GM23338 (cell line): ENCODE measurements around the gene BICC1. TPM values are rescaled to one million over a fixed set of nuclear protein-coding genes. Genes with fewer than 3 reads are reported as not detected.

ENCODE experiments used
- ATAC-seq: fragments of 200-7000 bp; cut with Tn5 transposase; 3 replicates; pipeline ENCODE4 v1.9.1; 2020
- DNase-seq: peaks from one replicate; pipeline ENCODE4 v3.0.0-alpha.2; 2015; ENCODE audit warnings: low spot score
- H2AFZ ChIP-seq: fragments of 200-600 bp; sonication (generic); 2 replicates; pipeline ENCODE4 v1.8.0; 2016; ENCODE audit warnings: antibody characterized with exemption, mild to moderate bottlenecking, moderate library complexity
- H3F3A ChIP-seq: fragments of 200-600 bp; sonication (generic); replicated peaks from 2 replicates; pipeline ENCODE4 v1.8.0; 2017; ENCODE audit warnings: antibody characterized with exemption, mixed run types, low read depth
- H3K27ac ChIP-seq: fragments of 200-600 bp; sonication (generic); 2 replicates; pipeline ENCODE4 v1.6.1; 2016; ENCODE audit warnings: low read depth
- H3K27me3 ChIP-seq: fragments of 200-600 bp; sonication (generic); 2 replicates; pipeline ENCODE4 v1.8.0; 2016; ENCODE audit warnings: mild to moderate bottlenecking, mixed run types, moderate library complexity; ENCODE audit not compliant: insufficient read depth
- H3K36me3 ChIP-seq: fragments of 200-600 bp; sonication (generic); 2 replicates; pipeline ENCODE4 v1.8.0; 2016; ENCODE audit warnings: mild to moderate bottlenecking; ENCODE audit not compliant: insufficient read depth
- H3K4me1 ChIP-seq: fragments of 200-600 bp; sonication (generic); 2 replicates; pipeline ENCODE4 v1.8.0; 2016; ENCODE audit warnings: mild to moderate bottlenecking, moderate library complexity; ENCODE audit not compliant: insufficient read depth
- H3K4me2 ChIP-seq: fragments of 200-600 bp; sonication (generic); 2 replicates; pipeline ENCODE4 v1.7.1; 2017; ENCODE audit warnings: mixed run types
- H3K4me3 ChIP-seq: fragments of 200-600 bp; sonication (generic); 2 replicates; pipeline ENCODE4 v1.6.1; 2016; ENCODE audit warnings: mixed run types
- H3K79me2 ChIP-seq: fragments of 200-600 bp; sonication (generic); replicated peaks from 2 replicates; pipeline ENCODE4 v1.8.0; 2017; ENCODE audit warnings: mild to moderate bottlenecking; ENCODE audit not compliant: insufficient read depth
- H3K9me2 ChIP-seq: fragments of 200-600 bp; sonication (generic); 2 replicates; pipeline ENCODE4 v1.8.0; 2017; ENCODE audit not compliant: insufficient read depth
- H4K20me1 ChIP-seq: fragments of 200-600 bp; sonication (generic); replicated peaks from 2 replicates; pipeline ENCODE4 v1.8.0; 2017; ENCODE audit warnings: mild to moderate bottlenecking; ENCODE audit not compliant: insufficient read depth
- H3K27ac Mint-ChIP-seq: 2 replicates; pipeline ENCODE4 v1.8.0; 2020; ENCODE audit warnings: inconsistent platforms, mild to moderate bottlenecking, moderate library complexity, mixed read lengths
- H3K27me3 Mint-ChIP-seq: 3 replicates; pipeline ENCODE4 v1.8.0; 2022; ENCODE audit warnings: low read depth, mild to moderate bottlenecking, moderate library complexity, mixed read lengths, inconsistent platforms; ENCODE audit not compliant: insufficient read depth, poor library complexity
- H3K36me3 Mint-ChIP-seq: 3 replicates; pipeline ENCODE4 v1.8.0; 2021; ENCODE audit warnings: low read depth, mild to moderate bottlenecking, inconsistent platforms, moderate library complexity, mixed read lengths
- H3K4me1 Mint-ChIP-seq: 3 replicates; pipeline ENCODE4 v1.8.0; 2020; ENCODE audit warnings: mild to moderate bottlenecking, inconsistent platforms, mixed read lengths
- H3K4me3 Mint-ChIP-seq: 3 replicates; pipeline ENCODE4 v1.8.0; 2021; ENCODE audit warnings: moderate library complexity, mild to moderate bottlenecking, inconsistent platforms, mixed read lengths
- H3K9me3 Mint-ChIP-seq: 3 replicates; pipeline ENCODE4 v1.8.0; 2020; ENCODE audit warnings: moderate library complexity, mild to moderate bottlenecking, inconsistent platforms, mixed read lengths
- EZH2 ChIP-seq: fragments of 200-600 bp; sonication (generic); IDR thresholded peaks from one replicate; pipeline ENCODE4 v1.8.0; 2017; ENCODE audit warnings: antibody characterized with exemption, mild to moderate bottlenecking, low read depth; ENCODE audit not compliant: unreplicated experiment
- EZH2phosphoT487 ChIP-seq: fragments of 200-600 bp; sonication (generic); IDR thresholded peaks from one replicate; pipeline ENCODE4 v1.8.1; 2018; ENCODE audit warnings: antibody characterized with exemption; ENCODE audit not compliant: unreplicated experiment
- STAT1 ChIP-seq: IDR thresholded peaks from one replicate; pipeline ENCODE4 v1.6.1; 2016; ENCODE audit warnings: antibody characterized with exemption; ENCODE audit not compliant: unreplicated experiment
- polyA plus RNA-seq: library from polyadenylated mRNA; unstranded; fragments of >200 nt; fragmentation: Nextera tagmentation; extraction: Ambion mirVana; gene quantifications from 2 replicates; pipeline ENCODE4 v1.2.1, GENCODE V29; 2016
- total RNA-seq: library from RNA; depleted of rRNA; stranded (reverse); fragments of >200 nt; shearing (Covaris generic); gene quantifications from 2 replicates; pipeline ENCODE4 v1.2.3, GENCODE V29; 2014
- TF ChIP-seq, protein P1 (sequence below): IDR thresholded peaks from one replicate; pipeline ENCODE4 v1.6.1; 2018; ENCODE audit warnings: antibody characterized with exemption; ENCODE audit not compliant: unreplicated experiment
- TF ChIP-seq, protein P2 (sequence below): IDR thresholded peaks from 2 replicates; pipeline ENCODE4 v1.6.1; 2016; ENCODE audit warnings: antibody characterized with exemption
- TF ChIP-seq, protein P3 (sequence below), 2 experiments: fragments of 200-600 bp in 1 of 2; sonication (generic) in 1 of 2; conservative IDR thresholded peaks; 2 replicates each; pipeline versions ENCODE4 v1.5.1 to v1.6.1; 2016 to 2017; ENCODE audit warnings: antibody characterized with exemption in 2 of 2, low read depth in 2 of 2, mild to moderate bottlenecking in 2 of 2, moderate library complexity in 1 of 2

Gene BICC1
- total and polyA plus RNA-seq, 2 experiments from 2014 or later: 1.3 to 2.2 TPM

DNA sequence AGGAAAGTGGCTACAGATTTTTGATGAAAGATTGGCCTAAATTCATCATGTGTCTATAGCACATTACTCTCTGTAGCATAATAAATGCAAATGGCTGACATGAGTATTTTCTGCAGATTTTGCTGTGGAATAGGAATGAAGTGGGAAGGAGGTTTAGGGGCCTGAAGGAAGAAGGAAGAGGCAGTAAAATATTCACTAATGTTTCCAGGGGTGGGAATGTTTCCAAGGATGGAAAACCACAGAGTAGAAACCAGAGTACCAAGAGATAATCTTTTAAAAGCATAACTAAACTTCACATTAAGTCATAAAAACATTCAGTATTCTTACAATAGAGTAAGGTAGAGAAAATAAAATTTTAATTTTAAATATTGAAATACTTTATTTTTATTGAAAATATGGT lies 267.8 kb downstream of the BICC1 start (continued):
- TF ChIP-seq, protein P1, sequence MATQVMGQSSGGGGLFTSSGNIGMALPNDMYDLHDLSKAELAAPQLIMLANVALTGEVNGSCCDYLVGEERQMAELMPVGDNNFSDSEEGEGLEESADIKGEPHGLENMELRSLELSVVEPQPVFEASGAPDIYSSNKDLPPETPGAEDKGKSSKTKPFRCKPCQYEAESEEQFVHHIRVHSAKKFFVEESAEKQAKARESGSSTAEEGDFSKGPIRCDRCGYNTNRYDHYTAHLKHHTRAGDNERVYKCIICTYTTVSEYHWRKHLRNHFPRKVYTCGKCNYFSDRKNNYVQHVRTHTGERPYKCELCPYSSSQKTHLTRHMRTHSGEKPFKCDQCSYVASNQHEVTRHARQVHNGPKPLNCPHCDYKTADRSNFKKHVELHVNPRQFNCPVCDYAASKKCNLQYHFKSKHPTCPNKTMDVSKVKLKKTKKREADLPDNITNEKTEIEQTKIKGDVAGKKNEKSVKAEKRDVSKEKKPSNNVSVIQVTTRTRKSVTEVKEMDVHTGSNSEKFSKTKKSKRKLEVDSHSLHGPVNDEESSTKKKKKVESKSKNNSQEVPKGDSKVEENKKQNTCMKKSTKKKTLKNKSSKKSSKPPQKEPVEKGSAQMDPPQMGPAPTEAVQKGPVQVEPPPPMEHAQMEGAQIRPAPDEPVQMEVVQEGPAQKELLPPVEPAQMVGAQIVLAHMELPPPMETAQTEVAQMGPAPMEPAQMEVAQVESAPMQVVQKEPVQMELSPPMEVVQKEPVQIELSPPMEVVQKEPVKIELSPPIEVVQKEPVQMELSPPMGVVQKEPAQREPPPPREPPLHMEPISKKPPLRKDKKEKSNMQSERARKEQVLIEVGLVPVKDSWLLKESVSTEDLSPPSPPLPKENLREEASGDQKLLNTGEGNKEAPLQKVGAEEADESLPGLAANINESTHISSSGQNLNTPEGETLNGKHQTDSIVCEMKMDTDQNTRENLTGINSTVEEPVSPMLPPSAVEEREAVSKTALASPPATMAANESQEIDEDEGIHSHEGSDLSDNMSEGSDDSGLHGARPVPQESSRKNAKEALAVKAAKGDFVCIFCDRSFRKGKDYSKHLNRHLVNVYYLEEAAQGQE: no peak
- TF ChIP-seq EZH2 (no peak), EZH2phosphoT487 (no peak)
- TF ChIP-seq, protein P2, sequence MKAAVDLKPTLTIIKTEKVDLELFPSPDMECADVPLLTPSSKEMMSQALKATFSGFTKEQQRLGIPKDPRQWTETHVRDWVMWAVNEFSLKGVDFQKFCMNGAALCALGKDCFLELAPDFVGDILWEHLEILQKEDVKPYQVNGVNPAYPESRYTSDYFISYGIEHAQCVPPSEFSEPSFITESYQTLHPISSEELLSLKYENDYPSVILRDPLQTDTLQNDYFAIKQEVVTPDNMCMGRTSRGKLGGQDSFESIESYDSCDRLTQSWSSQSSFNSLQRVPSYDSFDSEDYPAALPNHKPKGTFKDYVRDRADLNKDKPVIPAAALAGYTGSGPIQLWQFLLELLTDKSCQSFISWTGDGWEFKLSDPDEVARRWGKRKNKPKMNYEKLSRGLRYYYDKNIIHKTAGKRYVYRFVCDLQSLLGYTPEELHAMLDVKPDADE: no peak

DNA sequence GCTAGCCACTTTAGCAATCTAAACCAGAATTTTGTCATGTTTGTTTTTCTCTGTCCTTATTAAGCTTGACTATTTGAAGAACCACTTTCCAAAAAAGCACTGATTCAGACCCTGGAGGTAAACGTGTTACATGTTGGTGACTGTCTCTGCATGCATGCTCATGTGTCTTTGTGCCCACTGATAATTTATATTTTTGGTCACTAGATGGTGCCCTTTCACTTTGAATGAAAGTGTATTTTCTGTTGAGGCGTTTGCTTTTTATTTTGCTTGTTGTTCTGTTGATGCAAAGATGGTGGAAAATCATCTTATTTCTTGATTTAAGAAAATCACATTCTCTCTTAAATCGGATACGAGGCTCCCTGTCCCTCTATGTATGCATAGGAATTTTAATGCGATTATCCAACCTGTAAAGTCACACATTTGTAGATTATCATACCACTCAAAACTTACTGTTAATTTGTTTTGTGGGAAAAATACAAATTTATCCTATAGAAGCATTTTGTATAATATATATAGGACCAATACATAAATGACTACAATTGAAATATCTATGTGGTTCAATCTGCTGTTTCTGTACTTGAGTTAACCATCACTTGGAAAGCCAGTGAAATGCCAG lies 269.3 kb downstream of the BICC1 start:
- no peaks in the 10 kb centered on the region for H3F3A ChIP-seq
- no peaks in the 10 kb centered on the region for H3K27me3 ChIP-seq
- H3K4me1 ChIP-seq: no peaks in the 10 kb centered on the region
- H3K79me2 ChIP-seq: no peaks in the 10 kb centered on the region
- no peaks in the 10 kb centered on the region for H3K9me2 ChIP-seq
- H3K4me3 Mint-ChIP-seq: no peak overlapping the region
- no peak overlapping the region for H3K27ac Mint-ChIP-seq
- H4K20me1 ChIP-seq: no peaks in the 10 kb centered on the region
- H3K9me3 Mint-ChIP-seq: no peaks in the 10 kb centered on the region
- H3K4me3 ChIP-seq: no peak overlapping the region
- no peaks in the 10 kb centered on the region for H3K27me3 Mint-ChIP-seq
- H3K36me3 ChIP-seq: no peaks in the 10 kb centered on the region
- DNase-seq: peak; percentile 68
- no peaks in the 10 kb centered on the region for H3K4me1 Mint-ChIP-seq
- H3K27ac ChIP-seq: no peak overlapping the region
- TF ChIP-seq, protein P3, sequence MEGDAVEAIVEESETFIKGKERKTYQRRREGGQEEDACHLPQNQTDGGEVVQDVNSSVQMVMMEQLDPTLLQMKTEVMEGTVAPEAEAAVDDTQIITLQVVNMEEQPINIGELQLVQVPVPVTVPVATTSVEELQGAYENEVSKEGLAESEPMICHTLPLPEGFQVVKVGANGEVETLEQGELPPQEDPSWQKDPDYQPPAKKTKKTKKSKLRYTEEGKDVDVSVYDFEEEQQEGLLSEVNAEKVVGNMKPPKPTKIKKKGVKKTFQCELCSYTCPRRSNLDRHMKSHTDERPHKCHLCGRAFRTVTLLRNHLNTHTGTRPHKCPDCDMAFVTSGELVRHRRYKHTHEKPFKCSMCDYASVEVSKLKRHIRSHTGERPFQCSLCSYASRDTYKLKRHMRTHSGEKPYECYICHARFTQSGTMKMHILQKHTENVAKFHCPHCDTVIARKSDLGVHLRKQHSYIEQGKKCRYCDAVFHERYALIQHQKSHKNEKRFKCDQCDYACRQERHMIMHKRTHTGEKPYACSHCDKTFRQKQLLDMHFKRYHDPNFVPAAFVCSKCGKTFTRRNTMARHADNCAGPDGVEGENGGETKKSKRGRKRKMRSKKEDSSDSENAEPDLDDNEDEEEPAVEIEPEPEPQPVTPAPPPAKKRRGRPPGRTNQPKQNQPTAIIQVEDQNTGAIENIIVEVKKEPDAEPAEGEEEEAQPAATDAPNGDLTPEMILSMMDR (conservative IDR thresholded peaks at IDR 0.05; ENCODE audit: low read depth in 2 of 2): peak; percentile 70 to 75
- no peak for TF ChIP-seq STAT1
- peak; percentile 58 for ATAC-seq
- no peak overlapping the region for H3K4me2 ChIP-seq
- no peaks in the 10 kb centered on the region for H3K36me3 Mint-ChIP-seq
- H2AFZ ChIP-seq: no peak overlapping the region
